ENCODE measurements around the gene XIST.
"Not testable (repeated sequence)": the region's sequence is repeated elsewhere in the genome, so short reads cannot be mapped to it uniquely, and the experiment has no call there.

GRCh38 chrX:73819864-73820558, 32.5 kb downstream of the XIST start:
- not testable (repeated sequence) for TF ChIP-seq EZH2 (IDR thresholded peaks at IDR 0.05; ENCODE audit: borderline replicate concordance, insufficient read depth, low read length, poor library complexity, severe bottlenecking); CTCF (IDR thresholded peaks at IDR 0.05; ENCODE audit: poor library complexity, severe bottlenecking); RAD21 (conservative IDR thresholded peaks at IDR 0.05)
